Measurements from ENCODE around the gene GABRB1.

The GABRB1 gene

DNA sequence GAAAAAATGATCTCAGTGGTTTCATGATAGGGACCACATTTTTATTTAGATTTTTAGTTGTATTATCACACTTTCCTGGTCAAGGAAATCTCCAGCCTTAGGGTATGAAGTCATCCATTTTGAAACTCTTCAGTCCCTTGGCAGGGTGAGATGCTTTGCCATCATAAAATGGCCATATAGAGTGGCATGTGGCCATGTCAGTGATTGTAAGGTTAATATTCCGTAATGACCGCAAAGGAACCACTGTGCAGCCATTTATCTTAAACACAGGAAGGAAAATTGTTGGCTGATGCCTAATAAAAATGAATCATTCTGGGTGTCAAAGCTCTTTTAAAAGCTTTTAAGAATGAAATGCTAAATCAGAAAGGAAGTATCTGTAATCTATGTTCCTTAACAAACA lies 396.6 kb downstream of the GABRB1 start:
- no peak overlapping the region for H3K4me3 ChIP-seq (ENCODE audit: low read length)
- TF ChIP-seq, protein P1, sequence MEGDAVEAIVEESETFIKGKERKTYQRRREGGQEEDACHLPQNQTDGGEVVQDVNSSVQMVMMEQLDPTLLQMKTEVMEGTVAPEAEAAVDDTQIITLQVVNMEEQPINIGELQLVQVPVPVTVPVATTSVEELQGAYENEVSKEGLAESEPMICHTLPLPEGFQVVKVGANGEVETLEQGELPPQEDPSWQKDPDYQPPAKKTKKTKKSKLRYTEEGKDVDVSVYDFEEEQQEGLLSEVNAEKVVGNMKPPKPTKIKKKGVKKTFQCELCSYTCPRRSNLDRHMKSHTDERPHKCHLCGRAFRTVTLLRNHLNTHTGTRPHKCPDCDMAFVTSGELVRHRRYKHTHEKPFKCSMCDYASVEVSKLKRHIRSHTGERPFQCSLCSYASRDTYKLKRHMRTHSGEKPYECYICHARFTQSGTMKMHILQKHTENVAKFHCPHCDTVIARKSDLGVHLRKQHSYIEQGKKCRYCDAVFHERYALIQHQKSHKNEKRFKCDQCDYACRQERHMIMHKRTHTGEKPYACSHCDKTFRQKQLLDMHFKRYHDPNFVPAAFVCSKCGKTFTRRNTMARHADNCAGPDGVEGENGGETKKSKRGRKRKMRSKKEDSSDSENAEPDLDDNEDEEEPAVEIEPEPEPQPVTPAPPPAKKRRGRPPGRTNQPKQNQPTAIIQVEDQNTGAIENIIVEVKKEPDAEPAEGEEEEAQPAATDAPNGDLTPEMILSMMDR (conservative IDR thresholded peaks at IDR 0.05; ENCODE audit: low read length), result no peak
- DNase-seq (ENCODE audit: low read depth), result no peak

DNA sequence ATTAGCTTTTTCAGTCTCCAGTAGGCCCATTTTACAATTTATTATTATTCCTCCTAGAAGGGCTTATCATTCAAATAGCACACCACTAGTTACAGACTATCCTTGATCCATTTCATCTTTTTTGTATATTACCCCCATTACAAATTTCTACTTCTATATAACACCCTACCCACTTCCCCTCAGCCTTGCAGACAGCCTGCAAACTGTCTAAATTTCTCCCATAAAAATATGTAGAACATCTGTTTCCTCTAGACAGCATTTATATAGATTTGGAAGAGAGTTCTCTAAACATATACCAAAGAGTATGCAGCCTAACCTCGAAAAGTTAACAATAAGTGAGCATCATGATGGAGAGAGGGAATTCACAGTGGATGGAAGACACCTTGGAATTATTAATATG lies 401.4 kb downstream of the GABRB1 start:
- no peak overlapping the region for H3K4me3 ChIP-seq (ENCODE audit: low read length)
- DNase-seq (ENCODE audit: low read depth), result no peak
- TF ChIP-seq, protein P1 (conservative IDR thresholded peaks at IDR 0.05; ENCODE audit: low read length), result no peak

DNA sequence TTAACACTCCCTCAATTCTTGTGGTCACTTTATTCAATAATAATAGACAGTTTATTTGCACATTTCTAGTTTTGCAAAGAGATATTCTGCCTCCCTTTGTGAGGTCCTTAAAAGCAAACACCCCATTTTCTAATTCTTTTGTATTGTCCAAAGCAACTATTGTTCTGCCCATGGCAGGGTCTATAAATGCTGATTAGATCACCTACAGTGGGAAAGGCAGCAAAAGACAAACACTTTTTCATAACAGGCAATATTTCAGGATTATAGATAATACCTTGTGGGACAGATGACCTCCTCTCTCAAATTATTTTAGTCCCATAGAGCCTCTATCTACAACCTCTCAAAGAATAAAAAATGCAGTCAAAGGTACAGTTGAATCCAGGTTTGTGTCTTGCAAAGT lies 403.6 kb downstream of the GABRB1 start:
- no peak overlapping the region for H3K4me3 ChIP-seq (ENCODE audit: low read length)
- TF ChIP-seq, protein P1 (conservative IDR thresholded peaks at IDR 0.05; ENCODE audit: low read length), result no peak
- DNase-seq (ENCODE audit: low read depth), result no peak

DNA sequence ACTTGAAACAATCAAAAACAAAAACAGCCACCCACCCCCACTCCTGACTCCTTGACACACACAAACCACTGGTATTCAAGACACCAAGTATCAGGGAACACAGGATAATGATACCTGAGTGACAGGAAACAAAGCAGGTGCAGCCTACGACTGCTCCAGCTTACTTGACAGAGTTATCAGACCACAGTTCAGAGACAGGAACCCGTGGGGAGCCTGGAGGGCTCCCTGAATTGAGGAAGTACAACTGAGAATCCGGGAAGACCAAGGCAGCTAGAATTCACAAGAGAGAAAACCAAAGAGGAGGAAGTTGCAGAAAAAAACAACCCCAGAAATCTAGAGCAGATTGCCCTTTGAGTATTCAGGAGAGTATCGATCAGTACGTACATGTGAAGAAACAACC lies 411.6 kb downstream of the GABRB1 start:
- no peak overlapping the region for H3K4me3 ChIP-seq (ENCODE audit: low read length)
- DNase-seq (ENCODE audit: low read depth), result no peak
- TF ChIP-seq, protein P1 (conservative IDR thresholded peaks at IDR 0.05; ENCODE audit: low read length), result no peak

DNA sequence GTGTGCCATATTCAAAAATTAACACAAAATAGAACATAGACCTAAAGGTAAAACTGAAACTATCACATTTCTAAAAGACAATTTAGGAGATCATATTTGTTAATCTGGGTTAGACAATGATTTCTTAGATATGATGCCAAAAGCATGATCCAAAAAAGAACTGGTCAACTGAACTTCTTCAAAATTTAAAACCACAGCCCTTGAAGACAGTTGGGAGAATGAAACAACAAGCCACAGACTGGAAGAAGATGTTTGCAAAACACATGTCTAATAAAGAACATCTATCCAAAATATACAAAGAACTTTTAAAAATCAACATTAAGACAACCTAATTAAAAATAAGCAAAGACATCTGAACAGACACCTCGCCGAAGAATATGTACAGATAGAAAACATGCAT lies 412.7 kb downstream of the GABRB1 start:
- H3K4me3 ChIP-seq (ENCODE audit: low read length), result no peak overlapping the region
- TF ChIP-seq, protein P1 (conservative IDR thresholded peaks at IDR 0.05; ENCODE audit: low read length), result no peak
- no peak for DNase-seq (ENCODE audit: low read depth)

GRCh38 chr4:47451657-47452056 lies 420.3 kb downstream of the GABRB1 start:
- peak; percentile 63 for DNase-seq (ENCODE audit: low read depth)
- TF ChIP-seq, protein P1 (conservative IDR thresholded peaks at IDR 0.05; ENCODE audit: low read length), result no peak
- H3K4me3 ChIP-seq (ENCODE audit: low read length), result no peak overlapping the region

DNA sequence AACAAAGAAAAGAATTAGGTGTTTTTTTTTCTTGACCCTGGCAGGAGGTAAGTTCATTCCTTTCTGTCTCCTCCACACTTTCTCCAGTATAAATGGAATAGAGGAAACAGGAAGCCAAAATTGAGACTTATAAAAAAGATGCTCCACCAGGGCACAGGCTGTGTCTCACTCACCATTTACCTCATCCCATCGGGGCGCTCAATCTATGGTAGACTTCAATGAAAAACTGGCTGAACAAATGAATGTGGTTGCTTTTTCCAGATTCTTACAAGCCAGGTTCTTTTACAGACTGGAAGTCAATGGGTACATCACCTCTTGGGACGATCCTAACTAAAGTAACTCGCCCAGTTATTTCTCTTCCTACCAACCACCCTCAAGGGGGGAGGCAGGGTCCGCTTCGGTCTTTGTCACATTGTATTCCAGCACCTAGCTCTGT lies 431.4 kb downstream of the GABRB1 start:
- DNase-seq (ENCODE audit: low read depth), result no peak
- TF ChIP-seq, protein P1 (conservative IDR thresholded peaks at IDR 0.05; ENCODE audit: low read length), result no peak
- peak overlapping the region; percentile 84 for H3K4me3 ChIP-seq (ENCODE audit: low read length)
